Measurements from ENCODE around the gene PIGS. TPM values are rescaled to one million over a fixed set of nuclear protein-coding genes. Genes with fewer than 3 reads are reported as not detected.

The PIGS gene
- 64.5 and 79.7 TPM in 2 replicates for total RNA-seq (2014; rRNA removed; shearing (Covaris generic))

DNA sequence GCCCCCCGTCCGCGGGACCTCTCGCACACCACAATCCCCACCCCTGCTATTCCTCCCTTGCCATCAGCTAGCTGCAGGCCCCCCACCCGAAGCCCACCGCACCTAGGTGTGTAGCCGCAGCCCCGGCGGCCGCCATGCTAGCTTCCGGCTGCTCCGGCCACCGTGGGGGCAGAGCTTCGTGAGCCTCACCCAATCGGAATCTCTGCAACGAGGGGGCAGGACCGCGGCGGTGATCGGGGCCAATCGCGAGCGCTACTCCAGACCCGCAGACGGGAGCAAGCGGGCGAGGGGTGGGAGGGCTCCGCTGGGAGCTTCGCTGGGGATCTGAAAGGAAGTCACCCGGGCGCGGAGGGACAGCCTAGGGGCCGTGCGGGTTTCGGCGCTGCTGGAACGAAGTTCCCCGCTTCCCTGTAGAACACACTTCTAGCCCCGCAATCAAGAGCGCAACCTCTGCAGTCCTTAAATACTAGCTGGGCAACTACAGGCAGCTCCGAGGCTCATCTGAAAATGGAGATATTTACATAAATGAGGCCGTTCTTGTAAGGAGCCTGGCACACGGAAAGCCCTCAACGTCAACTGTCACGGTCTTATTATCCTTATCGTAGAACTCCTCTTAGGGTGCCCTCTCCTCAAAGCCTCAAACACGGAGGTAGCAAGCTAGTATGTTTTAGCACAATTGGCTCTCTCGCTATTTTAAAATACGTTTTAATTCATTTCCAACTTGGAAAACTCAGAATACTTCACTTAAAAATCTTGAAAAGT is at the start of gene PIGS:
TSS of gene PIGS (minus strand) at position 164 of the 762 bp plus-strand sequence. CDS start at position 136, 28 bp downstream.

DNA sequence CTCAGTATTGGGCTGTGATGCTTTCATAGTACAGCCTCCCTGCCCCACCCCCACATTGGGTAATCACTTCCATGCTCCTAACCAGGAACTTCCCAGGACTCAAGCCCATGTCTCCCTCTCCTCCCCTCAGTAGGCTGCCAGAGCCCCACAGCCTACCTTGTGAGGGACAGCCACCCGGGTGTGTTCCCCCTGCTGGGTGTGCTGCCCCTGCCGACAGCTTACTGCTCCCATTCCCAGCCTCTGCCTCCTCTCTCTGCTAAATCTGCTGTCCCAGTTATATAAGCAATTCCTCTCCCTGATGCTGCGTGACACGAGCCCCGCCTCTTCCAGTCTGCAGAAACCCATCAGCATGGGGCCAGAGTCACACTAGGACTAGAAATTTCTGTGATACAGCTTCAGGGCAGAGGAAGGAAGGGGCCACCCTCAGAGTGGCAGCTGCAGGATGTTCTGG is 42.6 kb upstream of the PIGS start, which contains the start of gene RSKR:
TSS of gene RSKR (minus strand) at position 255 of the 451 bp plus-strand sequence. CDS start at position 231, 24 bp downstream.

DNA sequence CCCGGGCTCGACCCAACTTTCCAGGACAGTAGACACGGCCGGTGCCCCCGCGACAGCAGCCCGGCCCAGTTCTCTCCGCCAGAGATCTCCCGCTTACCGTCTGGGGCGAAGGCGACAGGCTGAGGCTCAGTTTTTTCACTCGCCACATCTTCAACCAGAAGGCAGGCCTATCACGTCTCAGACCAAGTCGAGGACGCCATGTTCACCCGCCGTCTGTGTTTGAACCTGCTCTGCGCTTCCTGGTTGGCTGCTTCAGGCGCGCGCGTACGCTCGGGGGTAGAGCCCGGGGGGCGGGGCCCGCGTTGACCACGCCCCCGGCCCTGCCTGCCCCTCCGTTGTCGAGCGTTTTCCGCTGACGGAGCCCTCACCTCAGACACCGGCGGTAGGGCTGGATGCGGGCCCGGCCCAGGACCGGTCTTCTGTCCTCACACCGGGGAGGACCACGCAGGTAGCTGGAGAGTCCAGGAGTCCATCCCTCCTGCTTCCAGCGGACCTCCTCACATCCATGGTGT is 27.5 kb upstream of the PIGS start, which contains the start of gene SPAG5:
TSS of gene SPAG5 (minus strand) at position 227 of the 512 bp plus-strand sequence. CDS start at position 148, 79 bp downstream.

DNA sequence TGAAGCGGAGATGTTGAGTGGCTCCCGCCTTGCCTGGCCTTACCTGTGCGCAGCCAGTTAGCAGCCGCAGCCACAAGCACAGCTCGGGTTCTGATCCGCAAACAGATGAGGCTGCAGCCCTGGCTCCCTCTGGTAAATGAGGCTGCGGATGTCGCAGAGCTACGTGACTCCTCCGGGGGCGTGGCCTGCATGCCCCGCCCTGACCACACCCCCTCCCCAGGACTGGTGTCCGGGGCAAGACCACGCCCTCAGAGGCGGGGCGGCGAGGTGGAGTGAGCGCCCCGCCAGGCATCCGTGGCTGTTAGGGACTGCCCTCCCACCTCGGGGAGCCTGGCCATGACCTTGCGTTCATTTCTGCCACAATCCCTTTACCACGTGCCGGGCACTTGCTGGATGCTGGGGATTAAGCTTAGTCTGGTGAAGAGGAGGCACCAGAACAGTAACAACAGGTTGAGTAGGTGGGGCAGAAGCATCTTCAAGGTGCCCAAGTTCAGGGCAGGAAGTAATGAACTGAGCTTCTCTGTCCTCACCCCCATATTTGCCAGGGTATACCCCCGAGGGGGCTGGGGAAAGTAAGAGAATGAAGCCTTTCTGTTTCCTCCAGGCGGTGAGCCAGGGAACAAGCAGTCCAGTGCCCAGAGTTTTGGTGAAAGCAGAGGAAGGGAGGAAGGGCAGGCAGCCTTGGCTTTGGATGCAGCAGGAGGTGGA is 5.6 kb upstream of the PIGS start, which contains the start of gene ALDOC:
TSS of gene ALDOC (minus strand) at position 138 of the 708 bp plus-strand sequence. CDS start 1,363 bp downstream, outside the sequence.

DNA sequence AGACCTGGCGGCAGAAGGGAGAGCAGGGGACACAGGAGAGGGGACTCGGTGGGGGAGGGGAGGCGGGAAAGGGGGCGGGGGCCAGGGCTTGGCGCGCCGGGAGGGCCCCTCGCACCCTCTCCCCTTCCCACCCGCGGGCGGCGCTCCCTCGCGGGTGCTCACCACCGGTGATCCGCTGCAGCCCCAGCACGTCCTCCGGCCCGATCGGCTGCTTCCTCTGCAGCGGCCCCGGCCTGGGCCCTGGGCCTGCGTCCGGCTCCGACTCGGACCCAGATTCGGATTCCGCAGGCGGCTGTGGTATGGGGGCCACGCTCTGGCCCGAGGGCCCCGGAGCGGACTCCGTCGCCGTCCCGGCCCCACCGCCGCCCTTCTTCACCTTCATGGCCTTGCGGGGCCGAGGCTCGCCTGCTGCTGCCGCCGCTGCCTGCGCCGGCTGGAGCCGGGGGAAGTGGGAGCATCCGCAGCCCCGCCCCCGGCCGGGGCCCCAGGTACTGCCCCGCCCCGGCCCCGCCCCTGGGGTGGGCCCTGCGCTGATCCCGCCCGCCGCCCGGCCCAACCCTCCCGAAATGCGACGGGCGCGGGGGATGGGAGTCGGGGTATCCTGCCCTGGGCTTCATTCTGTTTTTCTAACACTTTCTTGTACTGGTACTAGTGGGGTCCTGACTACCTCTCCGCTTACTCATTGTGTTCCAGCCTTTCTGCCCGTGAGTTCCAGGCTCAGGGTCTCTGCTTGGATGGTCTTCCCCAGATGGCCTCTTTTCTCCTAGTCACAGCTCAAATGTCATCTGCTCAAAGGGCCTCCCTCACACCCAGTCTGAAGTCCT is 18.9 kb downstream of the PIGS start, which contains the start of gene UNC119:
TSS of gene UNC119 (minus strand) at position 449 of the 824 bp plus-strand sequence. CDS start at position 382, 67 bp downstream.

DNA sequence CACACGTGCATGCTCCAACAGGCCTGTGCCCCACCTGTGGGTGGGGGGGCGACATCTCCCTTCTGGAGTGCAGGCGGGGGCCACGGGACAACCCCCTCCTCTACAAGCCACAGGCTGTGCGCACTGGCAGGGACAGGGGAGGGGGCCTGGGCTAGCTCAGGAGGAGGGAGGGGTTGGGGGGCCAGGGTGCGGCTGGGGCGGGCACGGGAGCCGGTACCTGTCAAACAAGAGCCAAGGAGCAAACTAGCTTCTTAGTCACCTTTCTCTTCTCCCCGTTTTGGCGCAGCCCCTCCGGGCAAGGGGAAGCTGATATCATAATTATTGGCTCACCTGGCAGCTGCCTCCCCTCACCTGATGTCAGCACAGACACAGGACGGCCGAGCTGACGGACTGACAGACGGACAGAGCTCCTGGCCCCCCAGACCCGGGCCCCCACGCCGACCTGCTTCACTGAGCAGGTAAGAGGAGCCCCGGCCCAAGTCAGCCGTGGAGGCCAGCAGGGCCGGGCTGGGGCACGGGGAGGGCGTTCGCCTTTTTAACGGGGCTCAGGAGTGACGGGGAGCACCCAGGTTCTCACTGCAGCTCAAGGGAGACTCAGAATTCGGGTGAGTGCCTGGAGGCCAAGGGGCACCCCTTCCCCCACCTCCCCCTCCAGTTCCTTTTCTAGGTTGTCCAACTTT is 65.2 kb downstream of the PIGS start, which contains the start of gene FOXN1:
TSS of gene FOXN1 (plus strand) at position 363 of the 680 bp plus-strand sequence. CDS start 17,622 bp downstream, outside the sequence.

Other genes starting within 250 kb of the PIGS start
- gene IFT20, start 236.1 kb downstream of the PIGS start, total RNA-seq (2014; rRNA removed; shearing (Covaris generic)) = 48.9 and 57.9 TPM in 2 replicates
- 55.1 and 57.3 TPM in 2 replicates for gene TNFAIP1, start 235.8 kb downstream of the PIGS start, total RNA-seq (2014; rRNA removed; shearing (Covaris generic))
- 156 and 173 TPM in 2 replicates for gene POLDIP2, start 214.0 kb downstream of the PIGS start, total RNA-seq (2014; rRNA removed; shearing (Covaris generic))
- not detected in 2 replicates for gene SEBOX, start 206.3 kb downstream of the PIGS start, total RNA-seq (2014; rRNA removed; shearing (Covaris generic))
- gene VTN, start 201.2 kb downstream of the PIGS start, total RNA-seq (2014; rRNA removed; shearing (Covaris generic)) = 0.05 TPM in 1 of 2 replicates, not detected in the other
- 10.8 and 13.0 TPM in 2 replicates for gene SARM1, start 199.8 kb downstream of the PIGS start, total RNA-seq (2014; rRNA removed; shearing (Covaris generic))
- gene SLC46A1, start 165.3 kb downstream of the PIGS start, total RNA-seq (2014; rRNA removed; shearing (Covaris generic)) = 6.2 and 9.2 TPM in 2 replicates
- gene SLC13A2, start 97.9 kb downstream of the PIGS start, total RNA-seq (2014; rRNA removed; shearing (Covaris generic)) = not detected in 2 replicates
- 0.11 TPM in 1 of 2 replicates, not detected in the other for gene FOXN1, start 65.2 kb downstream of the PIGS start, total RNA-seq (2014; rRNA removed; shearing (Covaris generic))
- 41.9 and 42.8 TPM in 2 replicates for gene UNC119, start 18.9 kb downstream of the PIGS start, total RNA-seq (2014; rRNA removed; shearing (Covaris generic))
- gene ALDOC, start 5.4 kb upstream of the PIGS start, total RNA-seq (2014; rRNA removed; shearing (Covaris generic)) = 116 and 133 TPM in 2 replicates
- 97.4 and 108 TPM in 2 replicates for gene SPAG5, start 27.5 kb upstream of the PIGS start, total RNA-seq (2014; rRNA removed; shearing (Covaris generic))
- gene RSKR, start 42.7 kb upstream of the PIGS start, total RNA-seq (2014; rRNA removed; shearing (Covaris generic)) = 6.3 and 7.8 TPM in 2 replicates
- 114 and 124 TPM in 2 replicates for gene BLTP2, start 73.6 kb upstream of the PIGS start, total RNA-seq (2014; rRNA removed; shearing (Covaris generic))
- gene SDF2, start 90.4 kb upstream of the PIGS start, total RNA-seq (2014; rRNA removed; shearing (Covaris generic)) = 44.1 and 50.7 TPM in 2 replicates
- gene SUPT6H, start 90.7 kb upstream of the PIGS start, total RNA-seq (2014; rRNA removed; shearing (Covaris generic)) = 61.7 and 66.9 TPM in 2 replicates
- gene PROCA1, start 140.4 kb upstream of the PIGS start, total RNA-seq (2014; rRNA removed; shearing (Covaris generic)) = 7.3 and 10.3 TPM in 2 replicates
- 217 and 273 TPM in 2 replicates for gene RAB34, start 146.3 kb upstream of the PIGS start, total RNA-seq (2014; rRNA removed; shearing (Covaris generic))
- gene RPL23A, start 148.5 kb upstream of the PIGS start, total RNA-seq (2014; rRNA removed; shearing (Covaris generic)) = 965 and 1,132 TPM in 2 replicates
- gene TLCD1, start 154.7 kb upstream of the PIGS start, total RNA-seq (2014; rRNA removed; shearing (Covaris generic)) = 16.1 and 18.9 TPM in 2 replicates
- 2.7 and 3.1 TPM in 2 replicates for gene NEK8, start 157.3 kb upstream of the PIGS start, total RNA-seq (2014; rRNA removed; shearing (Covaris generic))
- 91.1 and 92.0 TPM in 2 replicates for gene TRAF4, start 172.5 kb upstream of the PIGS start, total RNA-seq (2014; rRNA removed; shearing (Covaris generic))